CD4-positive, alpha-beta T cell treated with Interleukin-15 for 1 hour (primary cell): ENCODE results near the gene POFUT2.

Source experiments
- DNase-seq: peaks from one replicate; pipeline ENCODE4 v3.0.0-alpha.2; 2020

Gene POFUT2

DNA sequence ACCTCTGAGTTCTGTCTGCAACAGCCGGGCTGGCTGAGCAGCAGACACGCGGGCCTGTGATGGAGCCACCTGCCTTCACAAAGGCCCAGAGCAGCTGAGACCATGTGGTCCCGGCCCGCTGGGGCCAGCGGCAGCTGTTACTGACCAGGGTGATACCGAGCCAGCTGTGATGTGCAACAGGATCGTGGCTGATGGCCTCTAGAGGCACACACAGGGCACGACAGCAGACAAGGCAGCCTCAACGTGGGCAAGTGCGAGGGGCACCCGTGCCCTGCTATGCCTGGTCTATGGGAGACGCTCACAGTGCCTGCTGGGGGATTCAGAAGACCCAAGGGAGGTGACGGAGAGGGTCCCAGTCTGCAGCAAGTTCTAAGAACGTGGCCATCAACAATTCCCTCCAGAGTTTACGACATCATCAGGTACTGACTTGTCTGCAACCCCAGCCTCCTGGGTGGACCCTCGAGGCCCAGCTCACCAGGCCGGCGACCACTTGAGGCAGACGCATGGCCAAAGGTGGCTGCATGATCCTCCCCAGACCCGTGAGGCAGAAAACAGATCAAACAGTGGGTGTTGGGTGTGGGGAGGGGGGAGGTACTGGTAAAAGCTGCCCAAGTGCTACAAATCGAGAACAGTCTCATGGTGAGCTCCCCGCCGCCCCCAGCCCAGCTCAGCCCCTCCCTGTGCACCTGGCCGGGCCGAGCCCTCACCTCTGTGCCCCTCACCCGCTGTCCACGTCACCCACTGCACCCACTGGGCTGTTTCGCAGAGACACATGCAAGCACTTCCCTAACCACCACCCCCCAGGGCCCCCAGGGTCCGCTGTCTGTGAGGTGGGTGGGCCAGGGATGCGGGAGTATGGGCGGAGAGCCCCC, 6.0 kb downstream of the POFUT2 start:
- no peak for DNase-seq

DNA sequence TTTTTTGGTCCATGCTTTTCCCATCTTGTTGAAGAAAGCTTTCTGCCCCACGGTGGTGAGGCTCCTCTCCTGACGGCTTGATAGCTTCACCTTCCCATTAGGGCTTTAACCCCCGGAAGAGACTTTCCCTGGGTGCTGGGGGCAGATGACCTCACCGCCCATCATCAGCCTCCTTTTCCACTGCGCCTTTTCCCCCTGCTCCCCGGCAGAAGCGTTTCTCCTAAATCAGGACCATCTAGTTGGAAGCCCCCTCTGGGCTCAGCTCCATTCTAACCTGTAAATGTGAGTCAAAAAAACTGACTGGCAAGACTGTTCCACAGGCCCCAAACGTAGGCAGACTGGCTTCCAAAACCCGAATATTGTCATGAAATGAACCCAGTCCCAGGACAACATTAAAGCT, 6.7 kb downstream of the POFUT2 start:
- no peak for DNase-seq

DNA sequence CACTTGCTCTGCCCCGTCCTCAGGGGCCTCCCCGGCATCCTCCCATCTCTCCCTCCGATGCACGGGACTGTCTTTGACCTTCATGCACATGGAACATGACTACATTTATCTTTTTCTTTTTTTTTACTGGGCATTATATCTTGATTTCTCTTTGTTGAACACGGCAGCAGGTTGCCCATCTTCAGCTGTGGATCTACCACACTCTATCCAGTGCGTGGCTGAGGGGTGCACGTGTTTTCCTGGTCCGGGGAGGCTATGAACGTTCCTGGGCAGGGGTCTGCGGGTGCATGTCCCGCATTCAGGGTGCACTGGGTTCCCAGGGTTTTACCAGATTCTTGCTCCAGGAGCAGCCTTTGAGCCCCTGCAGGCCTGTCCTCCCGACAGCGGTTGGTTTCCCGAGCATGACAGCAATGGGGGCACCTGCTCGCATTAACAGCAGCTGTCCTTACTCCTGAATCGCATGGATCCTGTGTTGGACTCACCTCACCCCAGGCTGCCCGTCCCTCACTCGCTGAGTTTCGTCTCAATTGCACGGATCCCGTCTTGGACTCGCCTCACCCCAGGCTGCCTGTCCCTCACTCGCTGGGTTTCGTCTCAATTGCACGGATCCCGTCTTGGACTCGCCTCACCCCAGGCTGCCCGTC, 7.4 kb downstream of the POFUT2 start:
- no peak for DNase-seq

DNA sequence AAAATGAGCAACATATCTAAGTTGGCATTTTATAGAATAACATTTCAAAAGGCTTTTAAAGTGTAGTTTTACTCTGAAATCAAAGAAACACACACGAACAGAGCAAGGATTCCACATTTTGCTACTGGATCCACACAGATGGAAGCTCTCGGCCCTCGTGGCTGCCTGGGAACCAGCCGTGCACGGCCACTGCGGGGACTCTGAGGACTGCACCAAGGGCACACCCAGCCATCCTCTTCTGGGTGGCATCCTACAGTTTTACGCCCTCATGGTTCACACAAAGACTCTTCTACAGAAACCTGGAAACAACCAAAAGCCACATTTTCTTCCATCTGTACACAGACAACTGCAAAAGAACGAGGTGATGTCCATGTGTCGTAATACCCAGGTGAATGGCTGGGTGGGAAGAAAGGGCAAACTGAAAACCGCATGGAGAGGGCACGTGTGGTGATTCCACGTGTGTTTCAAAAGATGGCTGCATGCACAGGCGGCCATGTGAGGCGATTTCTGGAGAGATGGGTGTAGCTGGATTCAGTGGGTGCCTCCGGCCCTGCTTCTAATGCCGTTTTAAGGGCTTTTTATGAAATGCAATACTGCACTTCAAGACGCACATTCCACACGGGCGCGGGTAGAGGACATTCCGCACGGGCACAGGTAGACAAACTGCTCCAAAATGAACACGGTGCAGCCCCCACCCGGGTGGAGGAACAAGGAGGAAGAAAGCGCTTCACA, 8.1 kb downstream of the POFUT2 start:
- no peak for DNase-seq

DNA sequence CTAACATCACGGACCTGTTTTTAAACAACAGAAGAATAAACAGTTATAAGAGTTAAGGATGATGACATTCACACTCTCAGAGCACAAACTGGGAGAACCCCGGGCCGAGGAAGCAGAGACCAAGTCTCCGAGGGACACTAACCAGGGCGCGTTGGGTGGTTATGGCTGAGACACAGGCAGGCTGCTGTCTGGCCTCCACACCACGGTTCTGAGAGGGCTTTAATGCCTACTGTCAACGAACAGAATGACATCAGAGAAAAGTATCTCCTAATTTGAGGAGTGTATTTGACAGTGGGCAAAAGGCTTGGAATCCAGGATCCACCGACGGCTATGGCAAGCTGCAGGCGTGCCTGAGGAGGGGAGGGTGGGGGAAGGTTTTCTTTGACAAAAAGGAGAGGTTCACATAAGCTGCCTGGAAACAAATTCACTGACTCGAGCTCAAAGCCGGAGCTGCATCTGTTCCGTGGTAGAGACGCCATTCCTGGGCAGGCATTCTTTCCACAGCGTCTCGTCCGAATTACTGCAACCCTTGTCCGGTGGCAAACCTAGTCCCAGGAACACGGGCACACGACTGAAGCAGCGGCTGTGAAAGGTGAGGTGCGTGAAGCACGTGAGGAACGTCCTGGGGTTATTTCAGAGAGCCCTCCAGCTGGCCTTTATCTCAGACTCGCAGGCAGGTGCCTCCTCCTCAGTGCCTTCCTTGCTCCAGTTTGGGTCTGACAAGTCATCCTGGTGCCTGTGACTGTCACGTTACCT, 9.4 kb downstream of the POFUT2 start:
- no peak for DNase-seq

DNA sequence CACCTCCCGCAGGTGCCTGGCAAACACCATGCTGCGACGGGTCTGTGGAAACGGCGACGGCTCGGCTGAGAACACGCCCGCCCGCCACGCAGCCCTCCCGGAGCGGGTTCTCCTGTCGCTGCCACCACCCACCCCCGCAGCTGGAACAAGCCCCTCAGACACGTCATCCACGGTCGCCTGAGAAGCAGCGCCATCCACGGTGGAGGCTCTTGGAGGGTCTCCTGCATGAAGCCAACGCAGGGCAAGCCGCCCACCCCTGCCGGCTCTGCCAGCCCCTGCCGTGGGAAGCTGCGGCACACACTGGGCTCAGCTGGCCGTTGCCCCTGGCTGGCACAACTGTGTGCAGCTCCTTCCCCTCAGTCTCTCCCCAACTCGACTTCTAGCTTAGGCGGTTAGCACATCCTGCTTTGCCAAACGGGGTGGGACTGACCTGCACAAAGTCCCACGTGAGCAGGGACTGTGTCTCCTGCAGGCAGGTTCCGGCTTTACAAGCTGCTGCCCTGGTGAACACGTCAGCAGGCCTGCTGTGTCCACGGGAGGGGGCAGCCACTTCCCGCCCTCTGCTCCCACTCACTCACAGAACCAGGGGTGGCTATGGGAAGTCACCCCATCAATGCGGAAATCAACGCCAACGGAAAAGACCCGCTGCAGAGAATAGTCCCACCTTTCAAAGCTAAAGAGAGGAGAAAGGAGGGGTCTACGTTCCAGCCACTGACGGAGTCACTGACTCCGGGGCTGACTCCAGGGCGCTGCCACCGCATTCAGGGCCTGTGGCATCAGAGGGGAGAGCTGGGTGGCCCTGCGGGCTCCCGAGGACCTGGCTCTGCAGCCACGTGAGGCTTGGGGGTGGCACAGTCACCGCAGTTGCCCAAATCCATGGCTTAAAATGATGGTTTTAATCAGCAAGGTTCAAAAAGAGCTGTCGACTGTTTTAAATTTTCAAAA, 10.3 kb downstream of the POFUT2 start:
- no peak for DNase-seq

DNA sequence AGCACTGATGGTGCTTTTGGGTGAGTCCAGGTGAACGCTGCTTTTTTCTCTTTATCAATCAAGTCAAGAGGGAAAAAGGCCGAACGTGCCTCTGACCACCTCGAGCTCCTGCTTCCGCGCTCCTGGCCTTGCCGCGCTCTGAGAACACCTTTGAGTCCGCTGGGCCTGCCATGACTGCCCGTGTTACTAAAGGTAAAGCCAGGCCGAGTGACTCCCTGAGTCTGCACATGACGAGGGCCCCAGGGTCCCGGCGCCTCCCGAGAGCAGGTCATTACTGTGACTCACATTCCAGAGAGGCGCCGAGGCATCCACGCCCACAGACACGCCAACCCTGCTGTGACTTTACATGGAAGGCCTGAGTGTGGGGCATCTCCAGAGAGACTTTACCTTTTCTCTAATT, 11.1 kb downstream of the POFUT2 start:
- no peak for DNase-seq

DNA sequence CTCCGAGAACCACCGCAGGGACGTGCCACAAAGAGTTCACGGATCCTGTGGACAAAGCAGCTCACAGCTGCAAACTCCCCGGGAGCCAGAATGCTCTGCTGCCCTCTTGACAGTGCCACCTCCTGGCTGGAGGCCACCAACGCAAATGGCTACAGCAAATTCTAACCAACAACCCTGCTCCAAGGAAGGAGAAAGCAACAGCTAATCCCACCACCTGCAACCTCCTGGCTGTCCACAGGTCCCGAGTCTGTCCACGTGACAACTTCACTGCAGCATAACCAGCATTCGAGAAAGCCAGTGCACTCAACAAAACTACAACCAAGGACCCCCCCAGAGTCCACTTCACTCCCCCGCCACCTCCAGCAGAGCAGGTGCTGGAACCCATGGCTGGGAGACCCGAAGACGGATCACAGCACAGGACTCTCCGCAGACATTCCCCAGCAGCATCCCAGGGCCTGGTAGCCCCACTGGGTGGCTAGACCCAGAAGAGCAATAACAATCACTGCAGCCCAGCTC, 17.3 kb downstream of the POFUT2 start:
- no peak for DNase-seq

DNA sequence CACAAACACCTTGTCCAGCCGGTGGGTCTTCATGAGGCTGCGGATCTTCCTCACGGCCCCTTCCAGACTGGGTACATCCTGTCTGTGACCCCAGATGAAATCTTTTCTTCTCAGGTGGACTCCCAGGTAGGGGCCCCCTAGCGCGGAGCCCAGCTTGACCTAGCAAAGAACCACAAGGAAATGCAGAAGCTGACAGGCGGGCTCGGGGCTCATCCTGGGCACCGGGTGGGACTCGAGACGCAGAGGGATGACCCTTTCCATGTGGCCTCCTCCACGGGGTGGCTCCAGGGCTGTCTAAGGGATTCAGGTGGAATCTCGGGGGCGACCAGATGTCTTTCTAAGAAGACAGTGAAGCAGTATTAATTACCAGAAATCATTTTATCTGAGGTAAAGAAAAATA, 17.8 kb downstream of the POFUT2 start:
- DNase-seq = no peak

DNA sequence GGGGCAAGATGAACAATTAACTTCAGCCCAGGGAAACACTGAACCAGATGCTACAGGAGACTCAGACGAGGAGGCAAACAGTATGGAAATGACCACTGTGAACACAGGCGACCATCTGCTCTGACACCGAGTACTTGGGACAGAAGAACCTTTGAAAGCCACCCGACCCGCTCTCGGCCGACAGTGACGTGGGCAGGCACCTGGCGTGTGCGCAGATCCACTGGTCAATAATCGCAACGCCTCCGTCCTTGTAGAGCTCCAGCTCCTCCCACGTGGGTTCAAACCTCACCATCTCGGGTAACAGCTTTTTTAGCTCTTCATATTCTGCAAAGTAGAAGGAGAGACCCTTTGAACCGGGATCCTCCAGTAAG, 20.3 kb downstream of the POFUT2 start:
- no peak for DNase-seq

DNA sequence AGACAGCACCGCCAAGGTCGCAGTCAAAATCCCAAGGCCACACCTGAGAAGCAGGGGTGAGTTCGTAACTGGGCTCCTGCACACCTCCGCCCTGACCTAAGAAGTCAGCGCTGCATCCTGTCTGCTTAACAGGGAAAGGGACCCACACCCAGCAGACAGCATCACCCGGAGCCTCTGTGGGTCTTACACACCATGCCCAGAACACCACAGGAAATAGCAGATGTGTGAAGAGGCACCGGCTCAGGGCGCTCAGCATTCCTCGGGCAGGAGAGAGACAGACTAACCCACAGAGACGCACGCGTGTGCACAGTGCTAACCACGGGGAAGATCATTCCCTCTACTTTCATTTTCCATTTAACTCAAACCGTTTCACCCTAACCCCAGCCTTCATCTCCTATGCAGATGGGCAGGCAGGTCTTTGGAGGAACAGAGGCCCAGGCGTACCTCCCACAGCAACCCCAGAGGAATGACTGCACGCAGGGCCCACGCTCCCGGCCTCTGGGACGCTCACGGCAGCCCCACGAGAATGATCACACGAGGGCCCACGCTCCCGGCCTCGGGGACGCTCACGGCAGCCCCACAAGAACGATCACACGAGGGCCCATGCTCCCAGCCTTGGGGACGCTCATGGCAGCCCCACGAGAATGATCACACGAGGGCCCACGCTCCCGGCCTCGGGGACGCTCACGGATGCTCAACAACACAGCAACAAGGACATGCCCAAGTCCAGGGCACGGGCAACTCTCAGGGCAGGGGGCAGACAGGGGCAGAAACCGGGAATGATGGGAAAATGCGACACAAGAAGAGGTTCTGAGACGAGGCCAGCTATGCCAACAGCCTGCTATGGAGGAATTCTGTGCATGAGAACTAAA, 20.9 kb downstream of the POFUT2 start:
- DNase-seq = peak; percentile 54

DNA sequence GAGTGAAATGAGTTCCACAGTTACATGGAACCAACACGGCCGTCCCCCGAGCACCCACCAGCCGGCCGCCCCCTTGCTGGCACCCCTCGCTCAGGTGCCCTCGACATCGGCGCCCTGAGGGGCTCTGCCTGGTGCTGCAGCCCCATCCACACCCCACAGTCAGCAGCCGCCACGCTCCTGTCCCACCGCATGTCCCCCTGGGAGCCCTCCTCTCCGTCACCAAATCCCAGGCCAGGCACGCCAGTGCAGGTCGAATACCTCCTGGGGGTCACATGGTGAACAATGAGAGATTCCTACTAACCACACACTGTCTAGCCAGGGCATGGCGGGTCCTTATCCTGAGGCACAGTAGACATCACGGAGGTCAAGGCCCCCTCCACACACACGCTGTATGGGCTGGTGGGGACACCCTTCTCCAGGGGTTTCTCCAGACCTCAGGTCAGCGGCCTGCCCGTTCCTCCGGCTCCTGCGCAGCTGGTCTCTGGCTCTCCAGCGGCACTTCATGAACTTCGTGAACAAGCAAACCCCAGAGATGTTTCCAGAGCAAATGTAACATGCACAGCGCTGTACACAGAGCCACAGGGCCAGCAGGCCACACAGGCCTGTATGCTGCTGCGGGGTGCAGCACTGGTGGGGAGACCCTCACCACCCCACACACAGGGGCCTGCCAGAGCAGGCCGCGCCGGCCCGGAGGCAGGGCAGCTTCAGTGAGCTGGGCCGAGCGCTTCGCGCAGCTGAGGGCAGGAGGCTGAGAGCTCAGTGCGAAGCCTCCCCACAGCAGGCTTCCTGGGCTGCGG, 21.8 kb downstream of the POFUT2 start:
- DNase-seq = no peak

DNA sequence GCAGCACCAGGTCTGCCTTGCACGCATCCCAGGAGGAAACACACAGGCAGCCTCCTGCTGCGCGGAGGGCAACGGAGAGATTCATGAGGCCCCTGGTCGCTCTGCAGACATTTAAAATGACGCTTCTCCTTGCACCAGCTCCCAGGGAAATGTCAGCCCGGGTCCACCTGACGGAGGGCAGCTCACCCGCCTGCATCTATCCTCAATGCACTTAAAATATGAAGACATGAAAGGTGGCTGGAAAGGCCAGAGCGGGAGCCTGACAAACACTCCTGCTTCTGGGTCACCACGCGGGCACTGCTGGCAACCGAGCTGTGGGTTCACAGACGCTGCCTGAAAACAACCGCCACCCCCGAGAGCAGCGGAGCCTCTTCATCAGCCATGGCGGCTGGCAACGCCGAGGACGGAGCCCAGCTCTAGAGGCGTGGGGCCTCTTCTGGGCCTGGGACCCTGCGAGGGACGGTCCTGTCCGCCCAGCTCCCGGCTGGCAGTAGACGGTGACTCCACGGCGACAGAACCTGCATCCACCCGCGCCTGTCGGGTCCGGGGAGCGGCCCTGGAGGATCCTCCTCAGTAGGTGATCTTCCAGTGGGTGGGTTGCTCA, 22.7 kb downstream of the POFUT2 start:
- no peak for DNase-seq

DNA sequence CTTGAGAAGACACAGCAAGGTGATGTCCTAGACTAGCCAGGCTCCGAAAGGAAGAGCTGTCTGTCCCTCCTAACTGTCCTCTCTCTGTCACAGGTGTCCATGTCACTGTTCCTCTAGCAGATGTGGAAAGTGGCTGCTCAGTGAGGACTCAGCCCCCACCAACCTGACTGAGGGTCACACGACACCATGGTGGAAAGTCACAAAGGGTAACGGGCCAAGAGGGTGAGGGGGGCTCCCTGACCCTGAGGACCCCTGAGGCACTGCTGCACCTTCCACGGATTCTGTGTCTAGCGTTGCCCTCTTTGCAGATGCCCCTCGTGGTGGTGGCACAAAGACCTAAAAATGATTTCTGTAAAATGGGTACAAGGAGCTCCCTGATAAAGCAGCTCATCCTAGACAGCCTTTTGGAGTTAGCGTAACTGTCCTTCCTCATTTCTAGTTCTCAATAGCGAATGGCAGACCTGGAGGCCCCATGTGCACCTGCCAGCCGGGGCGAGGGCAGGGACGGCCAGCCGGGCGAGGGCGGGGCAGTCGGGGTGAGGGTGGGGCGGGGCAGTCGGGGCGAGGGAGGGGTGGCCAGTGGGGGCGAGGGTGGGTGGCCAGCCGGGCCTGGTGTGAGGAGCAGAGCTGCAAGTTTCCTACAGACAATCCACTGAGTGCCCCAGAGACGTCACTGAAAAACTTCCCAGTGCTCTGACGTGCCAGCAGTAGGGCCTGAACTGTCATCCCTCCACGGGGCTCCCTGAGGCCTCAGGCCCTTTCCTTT, 23.4 kb downstream of the POFUT2 start:
- no peak for DNase-seq

DNA sequence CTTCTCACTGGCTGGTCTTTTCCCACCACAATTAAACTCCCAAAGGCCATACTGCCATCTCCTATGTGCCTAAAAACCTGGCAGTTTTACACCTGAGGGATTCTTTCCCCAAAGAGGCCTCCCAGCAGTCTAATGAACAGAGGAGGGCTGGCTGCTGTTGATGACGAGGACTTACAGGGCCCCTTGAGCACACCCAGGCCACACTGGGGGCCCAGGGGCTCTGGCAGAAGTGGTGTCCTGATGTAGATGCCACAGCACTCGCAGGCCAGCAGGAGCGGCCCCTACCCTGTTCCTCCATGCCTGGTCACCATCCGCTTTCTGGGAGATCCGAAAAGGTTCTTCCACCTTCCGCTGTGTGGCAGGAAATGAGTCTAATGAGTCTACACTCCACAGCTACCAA, 24.2 kb downstream of the POFUT2 start:
- DNase-seq = no peak

DNA sequence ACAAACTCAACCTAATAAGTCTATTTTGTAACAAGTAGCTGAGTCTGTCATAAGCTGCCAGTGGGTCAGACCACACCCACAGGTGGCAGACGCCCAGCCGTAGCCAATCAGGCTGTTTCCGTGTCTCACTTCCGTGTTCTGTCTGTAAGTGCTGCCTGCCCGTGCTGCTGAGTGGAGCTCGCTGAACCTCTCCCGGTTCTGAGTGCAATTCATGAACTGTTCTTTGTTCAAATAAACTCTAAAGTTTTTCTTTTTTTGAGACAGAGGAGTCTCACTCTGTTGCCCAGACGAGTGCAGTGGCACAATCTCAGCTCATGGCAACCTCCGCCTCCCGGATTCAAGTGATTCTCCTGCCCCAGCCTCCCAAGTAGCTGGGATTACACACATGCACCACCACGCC, 25.1 kb downstream of the POFUT2 start:
- no peak for DNase-seq

DNA sequence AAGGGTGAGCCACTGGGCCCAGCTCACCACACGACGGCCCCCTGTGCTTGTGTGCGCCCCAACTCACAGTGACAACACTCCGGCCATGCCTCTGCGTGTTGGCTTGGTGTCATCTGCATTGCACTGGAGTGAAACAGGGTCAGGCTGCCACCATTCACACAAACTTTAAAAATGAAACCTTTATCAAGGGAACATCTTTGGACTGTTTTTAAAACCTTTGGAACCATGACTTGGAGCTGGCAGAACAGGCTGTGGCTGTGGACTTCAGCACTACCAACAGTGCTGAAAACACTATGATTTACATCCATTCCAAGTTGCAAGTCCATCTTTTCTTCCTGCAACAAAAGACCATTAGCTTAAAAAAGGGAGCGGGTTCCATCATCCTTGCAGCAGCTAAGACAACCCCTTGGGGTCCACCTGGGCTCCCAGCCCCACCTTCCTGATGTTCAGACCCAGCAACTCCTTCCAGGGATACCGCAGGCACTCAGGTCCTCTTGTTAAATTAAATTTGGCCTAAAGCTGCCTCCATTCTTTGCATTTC, 25.6 kb downstream of the POFUT2 start:
- no peak for DNase-seq

DNA sequence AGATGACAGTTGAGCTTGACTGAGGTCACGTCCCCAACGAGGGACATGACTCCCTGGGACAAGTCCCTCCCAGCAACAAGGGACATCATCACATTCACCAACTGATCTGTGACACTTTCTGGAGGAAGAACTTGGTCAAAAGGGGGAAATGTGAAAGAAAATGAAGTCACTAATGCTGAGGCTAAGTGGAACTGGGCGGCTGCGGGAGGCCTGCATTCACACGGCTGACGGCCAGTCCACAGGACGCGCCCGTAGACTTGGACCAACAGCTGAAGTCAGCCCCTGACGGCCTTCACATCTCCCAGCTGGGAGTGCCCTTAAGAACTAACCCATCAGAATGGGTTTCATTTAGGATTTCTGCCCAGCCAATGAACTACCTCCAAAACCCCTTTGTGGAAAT, 26.6 kb downstream of the POFUT2 start:
- DNase-seq = no peak
